Endometrium (tissue), 2 donors: ENCODE measurements around the gene GRIK3.

Source experiments
- FAIRE-seq: peaks from 2 replicates; lab custom pipeline; 2012; peaks lifted over from hg19 to GRCh38; lab: Jason Lieb, UNC
- donor health status: control.
- donor health status: control.

Gene GRIK3

DNA sequence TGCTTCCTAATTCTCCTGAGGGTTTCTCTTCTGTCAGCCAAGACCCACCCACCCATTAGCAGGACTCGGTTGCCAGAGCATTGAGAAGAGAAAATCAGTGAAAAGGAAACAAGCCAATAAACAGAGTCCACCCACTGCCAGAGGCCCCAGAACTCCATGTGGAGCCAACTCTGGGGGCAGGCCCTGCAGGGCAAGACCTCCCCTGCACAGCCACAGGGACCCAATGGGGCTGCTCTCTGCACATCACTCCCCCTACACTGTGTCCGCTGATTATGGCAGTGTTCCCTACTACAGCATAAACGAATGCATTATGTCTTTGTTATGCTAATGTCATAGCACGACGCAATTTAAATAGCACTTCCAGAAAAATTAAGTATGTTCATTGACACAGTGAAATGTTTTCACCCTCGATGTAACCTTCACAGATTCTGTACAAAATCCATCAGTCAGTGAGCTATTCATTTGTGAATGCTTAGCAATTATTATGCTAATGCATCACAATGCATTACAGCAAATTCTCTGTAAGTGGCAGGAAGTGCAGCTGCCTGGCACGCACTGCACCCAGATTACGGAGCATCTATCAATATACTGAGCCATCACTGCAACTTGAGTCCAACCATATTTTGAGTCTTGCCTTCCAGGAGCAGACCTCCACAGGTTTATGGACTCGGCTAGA, 56.4 kb downstream of the GRIK3 start:
- FAIRE-seq = no peak

DNA sequence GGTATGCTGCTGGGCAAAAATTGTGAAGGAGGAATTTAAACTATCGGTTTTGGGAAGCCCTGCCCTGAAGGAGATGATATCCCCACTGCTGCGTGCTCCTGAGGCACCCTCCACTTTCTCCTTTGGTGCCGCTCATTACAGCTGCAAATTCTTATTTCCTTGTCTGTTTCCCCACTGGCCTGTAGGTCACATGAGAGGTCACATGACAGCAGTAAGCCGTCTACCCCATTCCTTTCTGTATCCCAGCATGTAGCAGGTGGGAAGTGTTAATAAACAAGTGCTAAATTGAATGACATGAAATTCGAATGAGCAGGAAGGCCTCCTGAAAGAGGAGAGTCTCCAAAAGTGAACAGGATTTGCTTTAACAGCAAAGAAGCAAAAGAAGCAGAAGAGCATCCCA, 58.7 kb downstream of the GRIK3 start:
- no peak for FAIRE-seq

DNA sequence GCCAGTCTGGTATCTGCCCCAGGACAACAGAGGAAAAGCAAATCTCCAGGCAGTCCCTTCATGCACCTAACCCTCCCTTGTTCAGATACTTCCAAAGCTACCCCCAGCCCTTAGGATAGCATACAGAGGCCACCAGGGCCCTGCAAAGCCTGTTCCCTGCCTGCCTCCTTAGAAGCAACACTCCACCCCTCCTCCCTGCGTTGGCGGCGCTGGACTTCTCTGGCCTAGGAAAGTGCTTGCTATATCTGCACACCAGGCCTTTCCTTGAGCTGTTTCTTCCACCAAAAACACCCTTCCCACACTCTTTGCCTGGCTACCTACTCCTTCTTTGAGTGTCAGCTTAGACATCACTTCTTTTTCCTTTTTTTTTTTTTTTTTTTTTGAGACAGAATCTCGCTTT, 61.3 kb downstream of the GRIK3 start:
- FAIRE-seq = no peak

DNA sequence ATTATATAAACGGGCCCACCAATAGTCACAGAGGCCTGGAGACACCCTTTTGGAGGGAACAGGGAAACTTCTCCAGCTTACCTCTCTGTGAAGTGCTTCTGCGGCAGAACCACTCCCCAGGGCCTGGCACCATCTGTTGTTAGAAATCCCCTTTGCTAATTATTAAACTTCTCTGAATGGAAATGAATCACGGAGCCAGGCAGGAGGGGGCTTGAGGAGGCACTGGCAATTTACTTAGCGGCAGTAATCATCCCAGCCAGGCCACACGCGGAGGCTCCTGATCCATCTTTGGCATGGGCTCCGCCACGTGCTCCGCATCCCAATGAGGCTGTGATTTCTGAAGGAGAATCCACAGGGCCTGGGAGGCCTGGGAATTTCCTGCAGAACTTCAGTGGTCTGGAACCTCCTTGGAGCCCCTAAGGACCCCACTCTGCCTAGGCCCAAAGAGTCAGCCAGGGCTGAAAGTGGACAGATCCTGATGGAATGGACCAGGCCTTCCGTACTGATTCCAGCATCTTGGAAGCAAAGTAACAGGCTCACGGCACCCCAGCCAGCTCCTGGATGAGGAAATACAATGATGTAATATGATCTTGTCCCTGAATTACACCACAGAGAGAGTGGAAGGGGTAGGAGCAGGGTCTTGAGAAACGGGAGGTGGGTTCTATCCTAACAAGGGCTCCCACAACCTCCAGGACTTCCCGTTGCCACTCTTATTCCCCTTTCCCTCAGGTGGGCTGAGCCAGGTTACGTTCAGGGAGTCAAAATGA, 62.3 kb downstream of the GRIK3 start:
- FAIRE-seq = no peak

DNA sequence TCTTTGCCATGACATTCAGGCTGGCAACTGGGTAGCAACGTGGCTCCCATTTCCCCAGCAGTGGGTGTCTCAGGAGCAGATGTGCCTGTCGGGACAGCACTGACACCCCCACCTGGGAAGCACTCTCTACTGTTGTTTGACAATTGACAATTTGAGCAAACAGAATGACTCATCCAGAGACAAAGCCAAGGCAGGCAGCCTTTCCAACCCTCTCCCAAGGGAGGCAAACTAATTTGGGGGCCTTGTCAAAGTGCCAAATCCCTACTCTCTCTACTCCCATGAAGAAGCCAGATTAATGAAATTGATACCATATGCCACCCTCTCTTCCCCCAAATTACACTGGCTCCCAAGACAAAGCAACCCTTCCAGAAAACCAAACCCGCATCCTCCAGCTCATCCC, 65.6 kb downstream of the GRIK3 start:
- no peak for FAIRE-seq

DNA sequence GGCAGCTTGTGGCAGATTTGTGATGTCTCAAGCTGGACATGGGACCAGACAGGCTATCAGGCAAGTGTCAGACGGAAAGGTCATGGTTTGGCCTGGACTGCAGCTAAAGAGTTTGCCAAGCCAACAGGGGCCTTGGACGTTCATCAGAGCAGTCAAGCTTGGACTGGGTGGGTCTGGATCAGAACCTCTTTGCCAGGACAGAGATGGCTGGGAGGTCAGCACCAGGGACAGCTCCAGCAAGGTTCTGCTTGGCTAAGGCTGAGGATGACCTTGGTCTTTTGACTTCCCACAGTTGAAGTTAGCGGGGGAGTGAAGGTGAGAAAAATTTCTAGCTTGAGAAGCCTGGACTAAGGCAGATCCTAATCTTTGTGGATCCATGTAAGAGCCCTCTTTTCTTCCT, 68.1 kb downstream of the GRIK3 start:
- FAIRE-seq = no peak

DNA sequence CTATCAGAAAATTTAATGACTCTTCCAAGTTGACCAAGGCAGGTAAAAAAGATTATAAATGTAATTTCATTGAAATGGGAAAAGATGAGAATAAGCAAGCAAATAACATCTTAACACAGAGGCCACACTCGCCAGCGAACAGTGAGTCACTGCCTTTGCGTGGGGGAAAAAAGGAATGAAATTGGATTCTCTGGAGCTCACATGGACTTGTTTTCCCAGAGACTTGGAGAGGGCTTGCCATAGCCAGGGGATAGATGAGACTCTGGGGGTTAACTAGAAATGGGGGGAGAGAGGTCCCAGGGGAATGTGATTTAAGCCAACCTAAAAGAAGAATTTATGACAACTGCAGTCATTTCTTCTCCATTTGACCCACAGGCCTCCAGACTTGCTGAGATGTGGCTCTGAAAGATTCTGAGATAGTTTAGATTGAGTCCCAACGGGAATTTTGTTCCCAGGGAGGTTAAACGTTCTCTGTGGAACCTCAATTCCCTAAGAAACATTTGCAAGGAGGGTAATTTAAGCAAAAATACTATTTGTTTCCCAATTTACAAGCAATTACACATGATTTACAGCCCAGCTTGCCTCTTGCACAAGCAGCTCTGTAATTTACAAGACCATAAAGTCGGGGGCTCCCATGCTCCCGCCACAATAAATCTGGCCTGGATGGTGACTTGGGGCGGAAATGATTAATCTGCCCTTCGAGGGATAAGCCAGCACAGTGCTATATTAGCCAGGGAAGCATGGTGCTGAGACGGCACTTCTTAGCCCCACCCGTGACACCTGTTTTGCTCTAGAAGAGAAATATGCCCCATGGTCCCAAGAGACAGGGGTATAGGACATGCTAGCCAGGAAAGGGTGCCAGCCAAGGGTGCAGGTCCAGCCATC, 68.8 kb downstream of the GRIK3 start:
- FAIRE-seq = no peak

DNA sequence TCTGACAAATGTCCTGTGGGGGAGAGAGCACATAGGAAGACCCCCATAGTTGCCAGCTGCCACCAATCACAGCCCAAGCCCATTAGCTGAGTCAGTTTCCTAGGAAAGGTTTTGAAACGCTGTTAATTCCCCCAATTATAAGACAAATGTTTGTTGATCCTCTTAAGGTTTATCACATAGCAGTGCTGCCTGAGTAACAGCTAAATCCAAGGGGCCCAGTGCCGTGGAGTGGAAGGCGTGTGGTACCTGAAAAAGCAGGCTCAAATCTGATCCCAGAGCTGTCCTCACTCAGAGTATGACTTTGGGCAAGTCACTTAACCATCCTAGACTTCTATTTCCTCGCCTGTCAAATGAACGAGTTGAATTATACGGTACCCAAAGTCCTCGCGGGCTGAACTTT, 69.5 kb downstream of the GRIK3 start:
- FAIRE-seq = no peak

DNA sequence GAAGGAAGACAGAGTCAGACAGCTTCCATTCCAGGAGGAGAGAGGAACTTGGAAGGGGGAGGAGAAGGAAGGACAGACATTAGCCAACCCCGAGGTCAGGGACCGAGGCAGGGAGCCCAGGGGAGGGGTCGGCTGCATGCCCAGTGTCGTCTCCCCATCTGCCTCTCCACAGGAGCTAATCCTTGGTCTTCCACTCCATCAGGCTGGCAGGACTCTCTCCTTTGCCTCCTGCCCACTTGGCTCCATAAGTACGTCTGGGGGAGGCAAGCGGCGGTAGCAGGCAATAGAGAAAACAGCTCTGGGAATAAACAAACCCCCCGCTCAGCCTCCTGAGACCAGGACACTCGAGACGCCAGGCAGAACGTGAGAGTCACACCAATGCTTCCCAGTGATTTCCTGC, 71.3 kb downstream of the GRIK3 start:
- FAIRE-seq = no peak

DNA sequence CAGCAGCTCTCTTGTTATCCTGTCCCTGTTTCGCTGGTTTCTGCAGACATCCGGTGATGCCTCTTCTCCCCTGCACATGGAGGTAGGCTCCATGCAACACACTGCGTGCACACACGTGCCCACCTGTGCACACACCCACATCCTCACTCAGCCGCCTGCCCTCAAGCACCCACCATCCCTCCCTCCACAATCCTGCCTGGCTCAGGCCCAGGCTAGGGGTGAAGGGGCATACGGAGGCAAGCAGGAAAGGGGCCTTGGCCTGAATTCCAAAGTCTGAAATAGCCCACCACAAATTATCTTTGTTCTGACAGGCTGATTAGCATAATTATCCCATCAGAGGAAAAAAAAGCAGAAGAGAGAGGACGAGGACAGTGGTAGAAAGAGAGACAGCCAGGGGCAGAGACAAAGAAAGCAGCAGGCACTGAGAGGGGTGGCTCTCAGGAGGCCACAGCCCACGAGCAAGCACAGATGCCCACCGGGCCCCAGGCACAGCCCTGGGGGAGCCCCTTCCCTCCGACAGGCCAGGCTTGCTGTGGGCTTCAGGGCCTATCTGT, 73.2 kb downstream of the GRIK3 start:
- no peak for FAIRE-seq

DNA sequence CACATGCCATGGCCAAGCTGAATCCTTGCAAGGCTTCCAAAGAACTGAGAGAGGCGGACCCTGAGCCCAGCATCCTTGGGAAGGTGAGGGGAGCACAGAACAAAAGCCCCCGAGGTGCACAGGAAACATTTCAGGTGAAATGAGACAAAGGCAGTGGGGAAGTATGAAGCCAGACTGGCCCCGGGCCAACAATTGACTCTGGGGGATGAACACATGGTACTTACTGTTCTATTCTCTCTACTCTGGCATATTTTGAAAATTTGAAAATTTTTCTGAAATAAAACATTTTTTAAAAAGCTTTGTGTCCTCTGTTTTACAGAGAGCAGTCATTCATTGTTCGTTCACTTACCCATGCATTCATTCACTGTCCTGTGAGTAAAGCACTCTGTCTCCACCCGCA, 77.7 kb downstream of the GRIK3 start:
- FAIRE-seq = no peak

DNA sequence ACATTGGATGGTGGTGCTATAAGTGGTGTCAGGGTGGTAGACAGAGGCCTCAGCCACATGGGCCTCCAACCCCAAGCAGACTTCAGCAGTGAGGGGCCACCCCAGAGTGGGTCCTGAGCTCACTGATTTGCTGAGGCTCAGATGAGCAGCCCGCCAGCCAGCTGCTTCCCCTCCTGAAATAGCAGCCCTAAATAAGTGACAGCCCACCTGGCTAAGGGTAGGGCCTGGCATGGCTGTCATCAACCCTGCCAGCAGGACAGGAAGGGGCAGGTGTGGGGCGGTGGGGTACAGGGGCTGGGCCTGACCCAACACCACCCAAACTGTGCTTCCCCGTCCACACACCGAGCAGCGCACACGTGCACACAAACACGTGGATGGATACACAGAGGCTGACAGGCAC, 79.3 kb downstream of the GRIK3 start:
- FAIRE-seq = no peak

DNA sequence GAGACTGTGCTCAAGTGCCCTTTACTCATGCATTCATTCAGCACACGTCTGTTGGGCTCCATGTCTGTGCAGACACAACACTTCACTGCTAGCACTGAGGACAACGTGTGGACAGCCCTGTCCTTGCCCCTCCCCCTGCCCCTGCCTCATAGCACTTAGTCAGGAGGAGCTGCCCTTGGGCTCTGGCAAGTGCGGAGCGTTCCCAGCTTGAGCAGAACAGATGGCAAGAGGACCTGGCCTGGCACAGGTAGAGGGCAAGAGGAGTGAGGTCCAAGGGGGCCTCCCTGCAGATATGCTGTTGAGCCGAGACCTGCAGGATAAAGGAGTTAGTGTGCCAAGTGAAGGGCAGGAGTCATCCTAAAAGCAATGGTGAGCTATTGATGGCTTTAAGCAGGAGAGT, 81.3 kb downstream of the GRIK3 start:
- no peak for FAIRE-seq

DNA sequence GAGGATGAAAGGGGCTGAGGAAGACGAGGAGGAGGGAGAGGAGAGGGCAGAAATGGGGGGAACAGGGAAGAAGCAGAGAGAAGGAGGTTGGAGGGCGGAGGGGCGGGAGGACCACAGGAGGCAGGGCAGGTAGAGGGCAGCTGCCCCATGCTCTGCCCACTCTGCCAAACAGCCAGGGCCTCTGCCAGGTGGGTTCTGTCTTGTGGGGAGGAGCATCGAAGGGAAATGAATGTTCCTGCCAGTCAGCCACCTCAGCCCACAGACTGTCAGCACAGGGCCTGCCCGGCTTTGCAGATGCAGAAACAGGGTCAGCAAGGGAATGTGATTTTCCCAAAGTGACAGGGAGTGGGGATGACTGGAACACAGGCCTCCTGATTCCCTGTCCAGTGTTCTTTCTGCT, 82.6 kb downstream of the GRIK3 start:
- no peak for FAIRE-seq

DNA sequence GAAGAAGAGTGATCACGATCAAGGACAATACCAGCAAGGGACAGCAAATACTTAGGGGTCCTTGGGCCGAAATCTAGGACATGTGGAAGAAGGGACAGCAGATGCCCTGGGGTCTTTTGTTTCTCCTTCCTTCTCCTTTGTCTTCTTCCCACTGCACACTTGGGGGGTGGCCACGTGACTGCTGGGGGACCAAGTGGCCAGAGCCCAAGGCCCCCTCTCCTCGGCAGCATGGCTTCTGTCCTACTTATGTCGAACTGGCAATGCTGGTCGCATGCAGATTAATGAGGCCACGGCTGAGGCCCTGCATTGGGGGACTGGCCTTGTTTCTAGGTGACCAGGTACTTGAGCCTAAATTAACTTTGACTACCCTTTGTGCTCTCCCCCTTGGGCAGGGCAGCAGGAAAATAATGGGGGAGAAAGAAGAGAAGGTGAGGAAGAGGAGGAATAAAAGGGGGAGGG, 83.0 kb downstream of the GRIK3 start:
- no peak for FAIRE-seq

DNA sequence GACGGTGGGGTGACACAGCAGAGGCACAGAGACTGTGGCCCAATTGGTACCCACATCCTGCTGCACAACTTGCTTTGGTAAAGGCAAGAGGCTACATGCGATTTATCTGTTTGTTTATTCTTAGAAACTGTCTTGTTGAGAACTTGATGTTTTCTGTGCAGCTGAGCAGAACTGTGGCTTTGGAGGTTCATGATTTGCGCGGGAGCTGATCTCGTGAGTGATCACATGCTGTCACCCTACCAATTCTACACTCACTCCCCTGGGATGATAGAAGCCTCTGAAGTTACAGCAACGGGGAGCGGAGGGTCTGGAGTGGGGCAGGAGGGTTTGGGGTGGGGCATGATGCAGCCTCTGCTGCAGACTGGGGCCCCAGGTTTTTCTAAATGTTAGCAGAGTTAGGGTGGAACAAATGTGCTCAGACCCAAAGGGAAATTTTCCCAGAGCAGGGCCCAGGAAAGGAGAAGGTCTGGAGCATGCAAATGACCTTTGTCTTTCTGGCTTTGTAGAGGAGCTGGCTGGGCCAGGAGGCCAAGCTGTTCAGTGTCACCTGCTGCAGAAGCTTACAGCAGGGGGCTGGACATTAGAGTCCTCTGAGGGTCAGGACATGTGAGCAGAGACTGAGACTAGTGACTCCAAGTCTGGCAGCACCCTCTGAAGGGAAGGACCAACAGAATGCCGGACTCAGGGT, 83.6 kb downstream of the GRIK3 start:
- FAIRE-seq = no peak

DNA sequence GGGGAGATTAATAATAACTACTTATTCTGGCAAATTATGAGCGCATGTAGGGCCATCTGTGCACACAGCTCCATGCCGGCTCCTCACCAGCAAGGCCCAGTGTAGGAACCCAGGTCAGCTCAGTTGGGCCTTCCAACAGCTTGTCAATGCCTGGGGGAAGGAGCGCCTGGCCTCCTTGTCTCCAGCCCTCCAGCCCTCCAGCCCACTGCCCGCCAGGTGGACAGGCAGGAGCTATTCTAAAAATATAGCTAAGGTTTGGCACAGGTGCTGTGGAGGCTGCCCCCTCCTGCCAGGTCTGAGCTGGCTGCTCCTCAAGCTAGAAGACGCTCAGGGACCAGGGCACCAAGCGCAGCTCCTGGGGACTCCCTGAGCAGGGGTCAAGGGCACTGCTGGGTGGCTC, 85.7 kb downstream of the GRIK3 start:
- FAIRE-seq = no peak

DNA sequence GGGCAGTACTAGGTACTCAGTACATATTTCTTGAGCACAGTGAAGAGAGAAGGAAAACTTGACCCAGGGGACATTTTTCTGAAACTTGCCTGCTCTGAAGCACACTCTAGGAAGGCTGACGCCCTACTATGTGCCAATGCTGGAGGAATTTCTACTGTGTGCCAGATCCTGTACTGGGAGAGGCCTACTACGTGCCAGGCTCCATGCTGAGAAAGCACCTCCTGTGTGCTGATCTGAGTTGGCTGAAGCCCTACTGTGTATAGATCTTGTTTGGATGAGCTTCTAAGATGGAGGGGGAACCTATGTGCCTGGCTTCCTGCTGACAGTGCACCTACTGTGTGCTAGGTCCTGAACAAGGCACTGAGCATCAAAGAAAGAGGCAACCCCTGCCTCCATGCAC, 86.2 kb downstream of the GRIK3 start:
- no peak for FAIRE-seq

DNA sequence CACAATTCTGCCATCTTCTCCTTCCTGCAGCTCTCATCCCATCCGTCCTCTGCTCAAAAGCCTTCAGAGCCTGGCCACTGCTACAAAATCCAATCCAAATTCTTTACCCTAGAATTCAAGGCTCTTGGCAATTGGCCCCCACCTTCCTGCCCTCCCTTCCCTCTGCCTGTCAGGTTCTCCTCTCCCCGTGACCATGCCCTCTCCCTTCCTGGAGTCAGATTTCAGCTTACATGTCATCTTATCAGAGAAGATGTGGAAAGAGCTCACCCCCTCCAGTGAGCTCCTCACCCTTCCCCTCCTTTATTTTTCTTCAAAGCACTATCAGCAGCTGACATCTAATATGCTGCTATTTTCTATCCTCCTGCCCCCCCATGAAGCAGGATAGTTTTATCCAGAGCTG, 86.9 kb downstream of the GRIK3 start:
- no peak for FAIRE-seq

DNA sequence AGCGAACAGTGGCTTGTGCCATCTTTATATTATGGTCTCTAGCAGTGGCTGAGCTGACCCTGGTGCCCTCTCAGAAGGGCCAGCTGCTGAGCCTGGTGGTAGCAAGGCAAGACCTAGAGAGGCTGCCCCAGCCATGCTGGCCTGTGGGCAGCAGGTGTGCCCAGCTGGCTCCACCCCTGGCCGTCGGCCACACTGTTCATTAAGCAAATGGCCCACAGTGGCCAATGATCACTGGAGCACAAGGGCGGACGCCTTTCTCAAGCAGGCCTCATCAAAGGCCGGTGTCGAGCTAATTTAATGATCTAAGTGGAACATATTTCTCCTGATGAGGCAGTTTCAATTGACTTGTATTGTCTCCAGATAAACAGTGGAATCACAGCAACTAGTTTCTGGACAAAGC, 89.4 kb downstream of the GRIK3 start:
- FAIRE-seq = no peak

DNA sequence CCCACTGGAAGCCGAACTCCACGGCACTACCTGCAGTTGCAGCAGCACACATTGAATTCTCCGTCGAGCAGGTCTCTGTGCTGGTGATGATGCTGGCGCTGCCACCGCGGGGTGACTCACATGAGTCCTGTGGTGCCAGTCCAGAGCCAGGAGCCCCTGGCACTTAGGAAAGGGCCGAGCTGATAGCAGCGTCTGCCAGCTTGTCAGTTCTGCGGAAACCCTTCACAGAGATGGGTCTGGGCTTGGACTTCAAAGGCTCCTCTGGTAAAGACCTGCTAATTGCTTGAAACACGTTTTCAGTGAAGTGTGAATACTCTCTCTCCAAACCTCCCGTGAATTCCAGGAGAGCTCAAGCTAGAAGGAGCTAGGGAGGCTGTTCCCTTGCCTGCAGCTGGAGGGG, 92.2 kb downstream of the GRIK3 start:
- FAIRE-seq = no peak

DNA sequence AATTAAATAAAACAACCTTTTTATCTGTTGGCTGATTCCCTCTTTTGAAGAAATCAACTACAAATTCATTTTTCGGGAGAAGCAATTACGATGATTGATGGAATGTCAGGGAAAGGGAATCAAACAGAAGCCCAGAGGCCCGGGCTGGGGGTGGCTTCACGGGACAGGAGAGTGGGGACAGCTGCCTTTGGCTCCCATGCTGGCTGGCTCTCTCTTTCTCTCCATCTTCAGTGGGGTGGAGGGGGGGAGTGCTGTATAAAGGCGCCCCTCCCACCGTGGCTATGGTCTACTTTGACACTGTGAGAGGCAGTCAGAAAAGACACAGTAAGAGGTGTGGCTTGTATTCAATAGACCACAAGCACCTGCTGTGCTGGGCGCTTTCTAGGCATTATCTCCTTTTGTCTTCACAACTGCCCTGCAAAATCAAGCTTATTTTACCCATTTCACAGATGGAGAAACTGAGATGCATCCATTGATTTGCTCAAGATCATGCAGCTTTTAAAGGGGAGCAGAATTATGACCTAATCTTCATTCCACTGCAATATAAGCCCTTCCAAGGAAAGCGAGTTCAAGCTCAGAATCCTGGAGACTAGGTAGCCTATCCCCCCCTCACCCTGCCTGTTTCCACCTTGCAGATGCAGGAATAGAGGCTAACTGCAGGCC, 92.9 kb downstream of the GRIK3 start:
- FAIRE-seq = no peak
